Central memory CD8-positive, alpha-beta T cell (primary cell): ENCODE data around the gene BAG1.

Experiments
- ATAC-seq: fragments of 150-1000 bp; cut with Tn5 transposase; replicated peaks from 2 replicates; pipeline ENCODE4 v1.10.0; 2022; ENCODE audit warnings: mild to moderate bottlenecking, moderate FRiP score, moderate number of reproducible peaks; ENCODE audit not compliant: poor library complexity, severe bottlenecking; ENCODE audit errors: extremely low read depth
- DNase-seq, 2 donors: peaks; one replicate each; pipeline ENCODE4 v3.0.0; 2021; ENCODE audit warnings: low spot score in 2 of 2
- H3K27ac Mint-ChIP-seq: one replicate; pipeline ENCODE4 v1.8.0; 2022; ENCODE audit warnings: low read depth, mild to moderate bottlenecking, moderate library complexity, mixed read lengths
- H3K27me3 Mint-ChIP-seq: one replicate; pipeline ENCODE4 v1.8.0; 2022; ENCODE audit warnings: mixed read lengths
- H3K36me3 Mint-ChIP-seq: one replicate; pipeline ENCODE4 v1.8.0; 2022; ENCODE audit warnings: mild to moderate bottlenecking, moderate library complexity, mixed read lengths; ENCODE audit not compliant: insufficient read depth
- H3K4me1 Mint-ChIP-seq: one replicate; pipeline ENCODE4 v1.8.0; 2022; ENCODE audit warnings: mixed read lengths
- H3K4me3 Mint-ChIP-seq: one replicate; pipeline ENCODE4 v1.8.0; 2022; ENCODE audit warnings: mild to moderate bottlenecking, moderate library complexity, mixed read lengths
- H3K9me3 Mint-ChIP-seq: one replicate; pipeline ENCODE4 v1.8.0; 2022; ENCODE audit warnings: mixed read lengths

Gene BAG1

GRCh38 chr9:33267151-33267767, 2.8 kb upstream of the BAG1 start:
- peaks cover 52% of the 10 kb centered on the region for H3K36me3 Mint-ChIP-seq
- H3K4me3 Mint-ChIP-seq: no peak overlapping the region
- H3K9me3 Mint-ChIP-seq: no peaks in the 10 kb centered on the region
- H3K4me1 Mint-ChIP-seq: peaks cover 46% of the 10 kb centered on the region
- H3K27me3 Mint-ChIP-seq: no peaks in the 10 kb centered on the region
- ATAC-seq: no peak
- H3K27ac Mint-ChIP-seq: peak overlapping the region; percentile 91
- DNase-seq: no peak

- H3K4me1 Mint-ChIP-seq: peaks cover 42% of the 10 kb centered on the region
- no peaks in the 10 kb centered on the region for H3K27me3 Mint-ChIP-seq
- peaks cover 46% of the 10 kb centered on the region for H3K36me3 Mint-ChIP-seq
Observed at GRCh38 chr9:33265211-33265865, 830 bp upstream of the BAG1 start.

GRCh38 chr9:33264003-33264472, 470 bp downstream of the BAG1 start:
- no peak for DNase-seq

More at GRCh38 chr9:33265211-33265865, 830 bp upstream of the BAG1 start:
- H3K4me3 Mint-ChIP-seq: peak overlapping the region; percentile 80
- ATAC-seq (no peak), DNase-seq (no peak)
- H3K27ac Mint-ChIP-seq: peak overlapping the region; percentile 91
- no peaks in the 10 kb centered on the region for H3K9me3 Mint-ChIP-seq

GRCh38 chr9:33263131-33264002, 1.1 kb downstream of the BAG1 start:
- H3K36me3 Mint-ChIP-seq: peaks cover 53% of the 10 kb centered on the region
- H3K4me3 Mint-ChIP-seq: peak overlapping the region; percentile 80
- H3K4me1 Mint-ChIP-seq: peaks cover 47% of the 10 kb centered on the region
- H3K27ac Mint-ChIP-seq: peak overlapping the region; percentile 91
- no peak for ATAC-seq
- no peak for DNase-seq
- no peaks in the 10 kb centered on the region for H3K27me3 Mint-ChIP-seq
- H3K9me3 Mint-ChIP-seq: no peaks in the 10 kb centered on the region

More at GRCh38 chr9:33264003-33264472, 470 bp downstream of the BAG1 start:
- peak; percentile 1 for ATAC-seq
- Mint-ChIP-seq H3K36me3 (peaks cover 47% of the 10 kb centered on the region), H3K4me3 (peak overlapping the region; percentile 80), H3K9me3 (no peaks in the 10 kb centered on the region), H3K27ac (peak overlapping the region; percentile 91), H3K27me3 (no peaks in the 10 kb centered on the region), H3K4me1 (peaks cover 47% of the 10 kb centered on the region)

GRCh38 chr9:33260372-33260771, 4.1 kb downstream of the BAG1 start:
- Mint-ChIP-seq H3K36me3 (peaks cover 65% of the 10 kb centered on the region), H3K9me3 (no peaks in the 10 kb centered on the region), H3K27ac (no peak overlapping the region), H3K4me3 (no peak overlapping the region), H3K27me3 (no peaks in the 10 kb centered on the region), H3K4me1 (peaks cover 26% of the 10 kb centered on the region)
- ATAC-seq (no peak), DNase-seq (no peak)

- H3K27me3 Mint-ChIP-seq: no peaks in the 10 kb centered on the region
- no peak overlapping the region for H3K27ac Mint-ChIP-seq
- H3K4me1 Mint-ChIP-seq: peaks cover 5% of the 10 kb centered on the region
- H3K4me3 Mint-ChIP-seq: no peak overlapping the region
- no peak for DNase-seq
- ATAC-seq: no peak
- no peaks in the 10 kb centered on the region for H3K9me3 Mint-ChIP-seq
- H3K36me3 Mint-ChIP-seq: peaks cover 79% of the 10 kb centered on the region
Observed at GRCh38 chr9:33257276-33257675, 7.2 kb downstream of the BAG1 start.

- peaks cover 5% of the 10 kb centered on the region for H3K4me1 Mint-ChIP-seq
- peaks cover 74% of the 10 kb centered on the region for H3K36me3 Mint-ChIP-seq
Observed at GRCh38 chr9:33256236-33256635, 8.3 kb downstream of the BAG1 start.

GRCh38 chr9:33255471-33255870, 9.0 kb downstream of the BAG1 start:
- Mint-ChIP-seq H3K4me3 (no peak overlapping the region), H3K36me3 (peaks cover 68% of the 10 kb centered on the region), H3K27ac (no peak overlapping the region), H3K4me1 (peaks cover 5% of the 10 kb centered on the region), H3K27me3 (no peaks in the 10 kb centered on the region), H3K9me3 (no peaks in the 10 kb centered on the region)
- ATAC-seq (no peak), DNase-seq (no peak)

More at GRCh38 chr9:33256236-33256635, 8.3 kb downstream of the BAG1 start:
- Mint-ChIP-seq H3K4me3 (no peak overlapping the region), H3K9me3 (no peaks in the 10 kb centered on the region), H3K27ac (no peak overlapping the region), H3K27me3 (no peaks in the 10 kb centered on the region)
- ATAC-seq (no peak), DNase-seq (no peak)

- H3K4me1 Mint-ChIP-seq: peaks cover 5% of the 10 kb centered on the region
Observed at GRCh38 chr9:33255014-33255413, 9.5 kb downstream of the BAG1 start.

GRCh38 chr9:33254211-33254610, 10.3 kb downstream of the BAG1 start:
- Mint-ChIP-seq H3K4me1 (no peaks in the 10 kb centered on the region), H3K4me3 (no peak overlapping the region), H3K9me3 (no peaks in the 10 kb centered on the region), H3K27me3 (no peaks in the 10 kb centered on the region), H3K27ac (no peak overlapping the region), H3K36me3 (peaks cover 58% of the 10 kb centered on the region)
- DNase-seq: no peak
- ATAC-seq: no peak

More at GRCh38 chr9:33255014-33255413, 9.5 kb downstream of the BAG1 start:
- no peak overlapping the region for H3K4me3 Mint-ChIP-seq
- ATAC-seq: no peak
- no peak overlapping the region for H3K27ac Mint-ChIP-seq
- no peaks in the 10 kb centered on the region for H3K9me3 Mint-ChIP-seq
- DNase-seq: no peak
- H3K36me3 Mint-ChIP-seq: peaks cover 65% of the 10 kb centered on the region
- H3K27me3 Mint-ChIP-seq: no peaks in the 10 kb centered on the region

- Mint-ChIP-seq H3K9me3 (no peaks in the 10 kb centered on the region), H3K4me1 (no peaks in the 10 kb centered on the region), H3K4me3 (no peak overlapping the region), H3K27ac (peak overlapping the region; percentile 0), H3K27me3 (no peaks in the 10 kb centered on the region), H3K36me3 (peaks cover 27% of the 10 kb centered on the region)
- no peak for DNase-seq
- no peak for ATAC-seq
Observed at GRCh38 chr9:33250458-33250995, 14.0 kb downstream of the BAG1 start.

GRCh38 chr9:33249983-33250382, 14.5 kb downstream of the BAG1 start:
- Mint-ChIP-seq H3K9me3 (no peaks in the 10 kb centered on the region), H3K27ac (peak overlapping the region; percentile 0), H3K4me3 (no peak overlapping the region), H3K36me3 (peaks cover 24% of the 10 kb centered on the region), H3K27me3 (no peaks in the 10 kb centered on the region), H3K4me1 (no peaks in the 10 kb centered on the region)
- DNase-seq (no peak), ATAC-seq (no peak)
